ENCODE results near the gene LANCL2. TPM values are rescaled to one million over a fixed set of nuclear protein-coding genes. Genes with fewer than 3 reads are reported as not detected.

Gene LANCL2
- total RNA-seq, 1 donor from 2014 or later, result 18.5 TPM

DNA sequence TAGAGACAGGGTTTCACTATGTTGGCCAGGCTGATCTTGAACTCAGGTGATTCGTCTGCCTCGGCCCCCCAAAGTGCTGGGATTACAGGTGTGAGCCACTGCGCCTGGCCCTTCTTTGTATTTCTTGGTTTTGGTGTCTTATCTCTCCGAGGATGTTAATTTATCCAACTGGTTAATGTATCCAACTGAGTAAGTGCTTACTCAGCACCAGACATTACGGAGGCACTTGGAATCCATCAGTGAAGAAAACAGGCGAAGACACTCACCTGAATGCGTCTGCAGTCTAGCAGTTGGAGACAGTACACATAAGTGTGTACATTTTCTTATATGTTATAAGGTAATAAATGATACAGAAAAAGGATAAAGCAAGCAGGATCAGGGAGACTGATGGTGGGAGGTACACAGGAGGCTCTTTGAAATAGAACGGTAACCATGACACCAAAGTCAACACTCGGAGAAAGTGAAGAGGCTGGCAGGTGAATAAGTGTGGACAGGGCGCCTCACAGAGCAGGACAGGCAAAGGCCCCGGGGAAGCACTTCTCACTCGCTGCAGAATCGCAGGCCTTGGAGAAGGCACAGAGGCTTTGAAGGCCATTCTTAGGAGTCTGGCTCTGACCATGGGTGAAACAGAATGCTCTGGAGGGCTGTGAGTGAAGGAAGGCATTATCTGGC lies 73.1 kb downstream of the LANCL2 start:
- no peak for DNase-seq (ENCODE audit: low read depth)
- Histone ChIP-seq H3K36me3 (ENCODE audit: control insufficient read depth, insufficient read depth, low read length) (no peaks in the 10 kb centered on the region), H3K4me3 (ENCODE audit: low read depth, low read length) (no peak overlapping the region), H3K27me3 (ENCODE audit: control insufficient read depth, insufficient read depth, low read length) (no peaks in the 10 kb centered on the region)
- TF ChIP-seq, protein P1, sequence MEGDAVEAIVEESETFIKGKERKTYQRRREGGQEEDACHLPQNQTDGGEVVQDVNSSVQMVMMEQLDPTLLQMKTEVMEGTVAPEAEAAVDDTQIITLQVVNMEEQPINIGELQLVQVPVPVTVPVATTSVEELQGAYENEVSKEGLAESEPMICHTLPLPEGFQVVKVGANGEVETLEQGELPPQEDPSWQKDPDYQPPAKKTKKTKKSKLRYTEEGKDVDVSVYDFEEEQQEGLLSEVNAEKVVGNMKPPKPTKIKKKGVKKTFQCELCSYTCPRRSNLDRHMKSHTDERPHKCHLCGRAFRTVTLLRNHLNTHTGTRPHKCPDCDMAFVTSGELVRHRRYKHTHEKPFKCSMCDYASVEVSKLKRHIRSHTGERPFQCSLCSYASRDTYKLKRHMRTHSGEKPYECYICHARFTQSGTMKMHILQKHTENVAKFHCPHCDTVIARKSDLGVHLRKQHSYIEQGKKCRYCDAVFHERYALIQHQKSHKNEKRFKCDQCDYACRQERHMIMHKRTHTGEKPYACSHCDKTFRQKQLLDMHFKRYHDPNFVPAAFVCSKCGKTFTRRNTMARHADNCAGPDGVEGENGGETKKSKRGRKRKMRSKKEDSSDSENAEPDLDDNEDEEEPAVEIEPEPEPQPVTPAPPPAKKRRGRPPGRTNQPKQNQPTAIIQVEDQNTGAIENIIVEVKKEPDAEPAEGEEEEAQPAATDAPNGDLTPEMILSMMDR (IDR thresholded peaks at IDR 0.05; ENCODE audit: insufficient read depth, low read length, poor library complexity, severe bottlenecking), result no peak

DNA sequence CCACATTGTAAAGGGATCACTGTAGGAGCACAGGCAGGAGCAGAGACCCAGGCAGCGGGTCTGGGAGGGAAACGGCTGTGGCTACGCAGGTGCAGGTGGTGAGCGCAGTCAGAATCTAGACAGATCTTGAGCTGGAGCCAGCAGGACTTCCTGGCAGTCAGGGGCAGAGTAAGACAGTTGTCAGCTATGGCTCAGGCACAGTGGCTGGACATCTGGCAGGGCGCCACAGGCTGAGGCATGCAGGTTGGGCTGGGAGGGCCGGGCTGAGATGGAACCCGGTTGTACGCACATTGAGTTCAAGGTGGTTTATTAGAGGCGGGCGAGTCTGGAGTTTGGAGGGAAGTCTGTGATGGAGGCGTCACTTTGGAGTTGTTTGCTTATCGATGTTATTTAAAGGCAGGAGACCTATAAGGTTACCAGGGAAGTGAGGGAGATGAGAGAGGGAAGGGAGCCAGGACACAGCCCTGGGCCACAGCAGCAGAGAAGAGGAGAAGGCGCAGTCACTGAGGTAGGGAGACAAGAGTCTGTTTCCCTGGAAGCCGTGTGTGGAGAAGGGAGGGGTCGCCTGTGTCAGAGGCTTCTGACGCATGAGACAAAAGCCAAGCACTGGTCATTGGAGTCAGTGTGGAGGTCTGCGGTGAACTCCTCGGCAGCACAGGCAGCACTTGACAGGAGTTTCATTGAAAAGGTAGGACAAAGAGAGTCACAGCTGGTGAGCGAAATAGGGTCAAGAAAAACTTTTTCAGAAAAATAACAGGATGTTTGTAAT lies 73.8 kb downstream of the LANCL2 start:
- TF ChIP-seq, protein P1 (IDR thresholded peaks at IDR 0.05; ENCODE audit: insufficient read depth, low read length, poor library complexity, severe bottlenecking), result no peak
- no peak for DNase-seq (ENCODE audit: low read depth)
- H3K4me3 ChIP-seq (ENCODE audit: low read depth, low read length), result no peak overlapping the region
- H3K36me3 ChIP-seq (ENCODE audit: control insufficient read depth, insufficient read depth, low read length), result no peaks in the 10 kb centered on the region
- no peaks in the 10 kb centered on the region for H3K27me3 ChIP-seq (ENCODE audit: control insufficient read depth, insufficient read depth, low read length)

DNA sequence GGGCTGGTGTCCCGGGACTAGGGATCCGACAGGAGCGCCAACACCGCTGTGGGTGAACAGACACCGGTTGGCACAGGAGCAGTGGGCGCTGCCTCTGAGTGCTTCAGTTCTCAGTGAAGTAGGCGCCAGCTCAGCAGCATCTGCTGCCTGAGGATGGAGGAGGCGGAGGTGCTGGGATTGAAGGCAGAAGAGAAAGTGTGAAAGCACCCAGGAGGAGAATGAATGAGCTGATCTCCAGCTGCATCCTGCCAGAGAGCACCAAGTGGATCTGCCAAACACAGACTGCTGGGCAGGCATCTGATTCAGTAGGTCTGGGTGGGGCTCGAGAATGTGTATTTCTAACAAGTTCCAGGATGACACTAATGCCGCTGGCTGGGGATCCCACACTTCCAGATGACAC lies 74.5 kb downstream of the LANCL2 start:
- DNase-seq (ENCODE audit: low read depth), result no peak
- H3K36me3 ChIP-seq (ENCODE audit: control insufficient read depth, insufficient read depth, low read length), result no peaks in the 10 kb centered on the region
- H3K27me3 ChIP-seq (ENCODE audit: control insufficient read depth, insufficient read depth, low read length), result no peaks in the 10 kb centered on the region
- TF ChIP-seq, protein P1 (IDR thresholded peaks at IDR 0.05; ENCODE audit: insufficient read depth, low read length, poor library complexity, severe bottlenecking), result no peak
- no peak overlapping the region for H3K4me3 ChIP-seq (ENCODE audit: low read depth, low read length)

DNA sequence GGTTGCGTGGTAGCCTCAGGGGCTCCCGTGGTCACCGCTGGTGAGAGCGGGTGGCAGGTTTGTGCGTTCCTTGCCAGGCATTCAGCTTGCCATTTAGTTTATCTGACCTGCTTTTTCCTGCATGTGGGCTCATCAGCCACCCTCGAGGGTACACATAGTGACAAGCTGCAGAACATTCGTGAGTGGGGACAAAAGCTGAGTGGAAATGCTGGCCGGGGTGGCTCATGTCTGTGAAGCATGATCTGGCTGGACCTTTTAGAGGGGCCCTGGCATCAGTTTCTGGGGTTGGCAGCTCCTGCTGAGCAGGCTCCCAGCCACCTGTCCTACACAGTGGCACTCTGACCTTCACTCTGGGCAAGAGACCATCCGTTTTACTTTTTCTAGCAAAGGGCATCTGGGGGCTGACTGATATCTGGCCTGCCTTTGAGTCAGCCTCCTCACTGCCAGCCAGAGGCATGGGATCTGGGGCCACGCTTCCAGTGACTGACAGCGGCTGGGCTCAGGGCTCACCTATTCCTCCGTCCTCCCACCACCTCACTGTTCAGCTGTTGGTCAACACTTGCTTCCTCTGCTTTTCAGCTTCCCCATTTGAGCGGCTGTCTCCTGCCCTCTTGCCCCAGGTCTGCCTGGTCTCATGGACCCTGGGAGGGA lies 75.0 kb downstream of the LANCL2 start:
- H3K27me3 ChIP-seq (ENCODE audit: control insufficient read depth, insufficient read depth, low read length), result no peaks in the 10 kb centered on the region
- TF ChIP-seq, protein P1 (IDR thresholded peaks at IDR 0.05; ENCODE audit: insufficient read depth, low read length, poor library complexity, severe bottlenecking), result no peak
- DNase-seq (ENCODE audit: low read depth), result no peak
- no peak overlapping the region for H3K4me3 ChIP-seq (ENCODE audit: low read depth, low read length)
- no peaks in the 10 kb centered on the region for H3K36me3 ChIP-seq (ENCODE audit: control insufficient read depth, insufficient read depth, low read length)

DNA sequence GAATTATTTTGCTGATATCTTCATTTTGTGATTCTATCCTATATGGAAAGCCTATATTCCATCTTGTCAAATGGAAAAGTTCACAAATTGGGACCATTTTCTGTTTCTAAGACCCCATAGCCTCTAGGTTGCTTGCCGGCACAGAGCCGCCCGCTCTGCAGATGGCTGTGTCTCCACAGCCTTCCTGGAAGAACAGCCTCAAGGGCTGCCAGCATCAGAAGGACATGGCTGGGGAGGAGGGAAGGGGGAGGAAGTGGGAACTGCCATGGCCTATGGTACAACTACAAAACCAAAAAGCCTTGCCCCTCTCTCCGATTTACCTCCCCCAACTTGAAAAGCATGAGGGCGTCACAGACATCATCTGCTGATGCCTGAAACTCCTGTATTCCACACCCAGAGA lies 75.9 kb downstream of the LANCL2 start:
- Histone ChIP-seq H3K36me3 (ENCODE audit: control insufficient read depth, insufficient read depth, low read length) (no peaks in the 10 kb centered on the region), H3K27me3 (ENCODE audit: control insufficient read depth, insufficient read depth, low read length) (no peaks in the 10 kb centered on the region), H3K4me3 (ENCODE audit: low read depth, low read length) (no peak overlapping the region)
- TF ChIP-seq, protein P1 (IDR thresholded peaks at IDR 0.05; ENCODE audit: insufficient read depth, low read length, poor library complexity, severe bottlenecking), result no peak
- DNase-seq (ENCODE audit: low read depth), result no peak

All from kidney epithelial cell (primary cell).